AG09309 (cell line): ENCODE results near the gene CNTNAP5.

Source experiments
- DNase-seq: peaks from one replicate; pipeline ENCODE4 v3.0.0-alpha.2; 2010; ENCODE audit warnings: low read depth
- H3K4me3 ChIP-seq: 2 replicates; pipeline ENCODE4 v1.5.1; 2011; ENCODE audit warnings: mild to moderate bottlenecking, low read depth, low read length, moderate library complexity; ENCODE audit not compliant: control insufficient read depth
- CTCF ChIP-seq: IDR thresholded peaks from 2 replicates; pipeline ENCODE4 v1.5.1; 2011; ENCODE audit warnings: mild to moderate bottlenecking, low read depth, low read length, inconsistent platforms; ENCODE audit not compliant: insufficient read depth, control insufficient read depth; ENCODE audit errors: missing control alignments

Gene CNTNAP5

GRCh38 chr2:124025171-124025580 is at the start of gene CNTNAP5:
Gene CNTNAP5 (plus strand): TSS chr2:124025287. CDS start chr2:124025651, 364 bp downstream.
- no peak for TF ChIP-seq CTCF

GRCh38 chr2:123976054-123976648 is 48.9 kb upstream of the CNTNAP5 start:
- H3K4me3 ChIP-seq = no peak overlapping the region
- DNase-seq = no peak
- no peak for TF ChIP-seq CTCF

More at GRCh38 chr2:124025171-124025580, at the start of gene CNTNAP5:
- H3K4me3 ChIP-seq = no peak within 1 kb of the TSS
- no peak for DNase-seq

GRCh38 chr2:123993728-123994323 is 31.3 kb upstream of the CNTNAP5 start:
- no peak overlapping the region for H3K4me3 ChIP-seq
- DNase-seq = no peak
- TF ChIP-seq CTCF = peak; percentile 14

GRCh38 chr2:123999681-124000080 is 25.4 kb upstream of the CNTNAP5 start:
- no peak for DNase-seq
- TF ChIP-seq CTCF = no peak
- H3K4me3 ChIP-seq = no peak overlapping the region

- H3K4me3 ChIP-seq = no peak overlapping the region
- DNase-seq = no peak
- TF ChIP-seq CTCF = no peak
These were observed 23.2 kb upstream of the CNTNAP5 start for GRCh38 chr2:124001696-124002430.

- DNase-seq = no peak
- no peak for TF ChIP-seq CTCF
- no peak overlapping the region for H3K4me3 ChIP-seq
These were observed 6.2 kb upstream of the CNTNAP5 start for GRCh38 chr2:124018890-124019289.
